WERI-Rb-1 (cell line): ENCODE data around the gene ZC3HAV1.

Source experiments
- DNase-seq: peaks from one replicate; pipeline ENCODE4 v3.0.0-alpha.2; 2020
- H3K27ac ChIP-seq: fragments of 250-450 bp; sonication (Bioruptor Pico); 2 replicates; pipeline ENCODE4 v1.5.1; 2020; ENCODE audit warnings: mild to moderate bottlenecking, moderate library complexity
- H3K27me3 ChIP-seq: fragments of 250-450 bp; sonication (Bioruptor Pico); 2 replicates; pipeline ENCODE4 v1.5.1; 2021; ENCODE audit warnings: mild to moderate bottlenecking, low read depth, moderate library complexity; ENCODE audit not compliant: insufficient read depth, severe bottlenecking
- H3K36me3 ChIP-seq: fragments of 250-450 bp; sonication (Bioruptor Pico); 2 replicates; pipeline ENCODE4 v1.5.1; 2020; ENCODE audit warnings: mild to moderate bottlenecking, moderate library complexity
- H3K4me3 ChIP-seq: 2 replicates; pipeline ENCODE4 v1.5.1; 2011; ENCODE audit warnings: low read depth, mild to moderate bottlenecking, control low read depth, low read length
- H3K9me3 ChIP-seq: fragments of 250-450 bp; sonication (Bioruptor Pico); 2 replicates; pipeline ENCODE4 v1.5.1; 2021; ENCODE audit warnings: mild to moderate bottlenecking, moderate library complexity; ENCODE audit not compliant: severe bottlenecking
- CTCF ChIP-seq: IDR thresholded peaks from 2 replicates; pipeline ENCODE4 v1.5.1; 2011; ENCODE audit warnings: low read depth, mild to moderate bottlenecking, control low read depth, inconsistent platforms, low read length

ZC3HAV1 gene

GRCh38 chr7:139109188-139109982, at the start of gene ZC3HAV1:
Gene ZC3HAV1, minus strand, starts transcription at chr7:139109720. Its CDS starts 389 bp downstream, at chr7:139109331.
- Histone ChIP-seq H3K9me3 (no peaks in the 10 kb centered on the region), H3K27ac (peak within 1 kb of the TSS; percentile 74), H3K36me3 (peaks cover 8% of the 10 kb centered on the region; the same call in 1 of the 2 replicates), H3K27me3 (no peaks in the 10 kb centered on the region), H3K4me3 (peak within 1 kb of the TSS; percentile 80)
- DNase-seq: peak; percentile 78
- no peak for TF ChIP-seq CTCF

GRCh38 chr7:139153832-139154231, 44.3 kb upstream of the ZC3HAV1 start:
- no peak overlapping the region for H3K27ac ChIP-seq
- no peak overlapping the region for H3K4me3 ChIP-seq
- no peaks in the 10 kb centered on the region; the same call in 1 of the 2 replicates for H3K36me3 ChIP-seq
- no peak for DNase-seq
- no peak for TF ChIP-seq CTCF
- H3K27me3 ChIP-seq: no peaks in the 10 kb centered on the region
- H3K9me3 ChIP-seq: peaks cover 3% of the 10 kb centered on the region

GRCh38 chr7:139152149-139152548, 42.6 kb upstream of the ZC3HAV1 start:
- no peaks in the 10 kb centered on the region for H3K27me3 ChIP-seq
- DNase-seq: no peak
- H3K4me3 ChIP-seq: no peak overlapping the region
- no peak overlapping the region for H3K27ac ChIP-seq
- TF ChIP-seq CTCF: no peak
- peaks cover 6% of the 10 kb centered on the region for H3K36me3 ChIP-seq
- H3K9me3 ChIP-seq: no peaks in the 10 kb centered on the region

GRCh38 chr7:139139150-139139549, 29.6 kb upstream of the ZC3HAV1 start:
- no peak for DNase-seq
- Histone ChIP-seq H3K4me3 (no peak overlapping the region), H3K36me3 (peaks cover 8% of the 10 kb centered on the region), H3K27ac (no peak overlapping the region), H3K27me3 (no peaks in the 10 kb centered on the region), H3K9me3 (no peaks in the 10 kb centered on the region)
- no peak for TF ChIP-seq CTCF

GRCh38 chr7:139133335-139134139, 24.0 kb upstream of the ZC3HAV1 start:
- Histone ChIP-seq H3K27ac (peak overlapping the region; percentile 1; the same call in 1 of the 2 replicates), H3K36me3 (peaks cover 3% of the 10 kb centered on the region; the same call in 1 of the 2 replicates), H3K27me3 (no peaks in the 10 kb centered on the region), H3K4me3 (peak overlapping the region; percentile 46), H3K9me3 (no peaks in the 10 kb centered on the region)
- no peak for TF ChIP-seq CTCF
- peak; percentile 83 for DNase-seq
